NCI-H510A treated with DMSO at 0.1 percent for 48 hours (cell line): ENCODE measurements around the gene CYB5R2.

Experiments
- DNase-seq: peaks from one replicate; lab custom pipeline; 2025; lab: John Stamatoyannopoulos, UW

The CYB5R2 gene

DNA sequence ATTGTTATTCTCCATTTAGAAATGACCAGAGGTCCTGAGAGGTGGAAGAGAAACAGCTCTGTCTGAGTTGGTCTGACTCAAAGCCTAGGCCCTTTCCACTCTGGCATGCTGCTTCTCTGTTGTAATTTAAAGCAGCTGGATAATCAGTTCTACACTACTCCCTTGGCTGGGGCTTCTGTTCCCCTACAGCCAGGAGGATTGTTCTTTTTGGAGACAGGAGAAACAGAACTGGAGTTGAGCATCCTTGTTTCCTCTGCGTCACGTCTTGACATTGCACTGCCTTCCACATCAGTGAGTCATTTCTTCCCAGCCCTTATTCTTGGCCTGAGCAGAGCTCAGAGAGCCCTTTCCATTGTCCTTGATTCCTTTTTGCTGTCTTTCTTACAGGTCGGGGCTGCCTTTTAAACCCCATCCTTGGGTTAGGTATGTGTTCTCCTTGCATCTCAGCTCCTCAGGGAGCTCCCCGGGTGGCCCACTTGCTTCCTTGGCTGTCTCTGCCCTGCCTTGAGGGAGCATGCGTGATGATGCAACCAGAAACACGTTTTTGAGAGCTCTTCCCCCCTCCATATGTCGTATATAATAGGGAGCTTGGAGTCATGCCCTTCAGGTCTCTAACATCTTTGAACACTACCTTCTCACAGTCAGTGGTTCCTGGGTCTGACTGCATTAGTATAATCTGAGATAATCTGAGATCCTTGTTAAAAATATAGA lies 35.7 kb downstream of the CYB5R2 start:
- DNase-seq, result no peak

DNA sequence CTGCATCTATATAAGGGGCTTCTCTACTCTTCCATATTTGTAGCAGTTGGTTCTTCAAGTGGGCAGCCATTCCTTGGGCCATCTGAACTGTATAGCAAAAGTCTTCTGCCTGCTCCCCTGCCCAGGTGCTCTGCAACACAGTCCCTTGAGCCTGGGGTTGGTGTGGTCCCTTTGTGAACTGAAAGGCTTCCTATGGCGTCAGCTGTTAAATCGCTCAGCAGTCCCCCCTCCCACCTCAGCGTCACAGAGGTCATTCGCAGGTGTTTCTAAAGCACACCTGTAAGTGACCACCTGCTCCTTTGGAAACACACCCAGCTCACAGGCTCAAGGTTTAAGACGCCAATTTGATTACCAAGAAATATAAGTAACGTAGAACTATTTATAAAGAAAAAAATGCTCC lies 37.0 kb downstream of the CYB5R2 start:
- DNase-seq, result no peak

GRCh38 chr11:7635708-7636107 lies 37.6 kb downstream of the CYB5R2 start:
- DNase-seq, result no peak

GRCh38 chr11:7635137-7635536 lies 38.2 kb downstream of the CYB5R2 start:
- DNase-seq, result no peak

- no peak for DNase-seq
These were observed 41.1 kb downstream of the CYB5R2 start for GRCh38 chr11:7632211-7632610.

- DNase-seq, result no peak
These were observed 43.3 kb downstream of the CYB5R2 start for GRCh38 chr11:7630002-7630401.

DNA sequence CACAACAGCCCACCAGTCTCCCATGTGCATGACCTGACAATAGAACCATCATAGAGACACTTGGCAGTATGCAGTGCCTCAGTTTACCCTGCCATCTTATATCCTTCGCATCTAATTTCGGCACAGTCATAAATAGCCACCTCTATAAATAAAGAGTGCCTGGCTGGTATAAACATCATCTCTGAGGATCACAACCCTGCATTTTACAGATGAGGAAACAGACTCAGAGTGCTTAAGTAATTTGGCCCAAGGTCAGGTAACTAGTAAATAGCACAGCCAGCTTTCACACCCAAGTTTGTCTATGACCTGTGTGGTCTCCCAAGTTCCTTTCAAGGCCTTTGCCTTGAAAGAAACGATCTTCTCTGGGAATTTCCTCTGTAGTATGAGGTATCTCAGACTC lies 44.6 kb downstream of the CYB5R2 start:
- no peak for DNase-seq

DNA sequence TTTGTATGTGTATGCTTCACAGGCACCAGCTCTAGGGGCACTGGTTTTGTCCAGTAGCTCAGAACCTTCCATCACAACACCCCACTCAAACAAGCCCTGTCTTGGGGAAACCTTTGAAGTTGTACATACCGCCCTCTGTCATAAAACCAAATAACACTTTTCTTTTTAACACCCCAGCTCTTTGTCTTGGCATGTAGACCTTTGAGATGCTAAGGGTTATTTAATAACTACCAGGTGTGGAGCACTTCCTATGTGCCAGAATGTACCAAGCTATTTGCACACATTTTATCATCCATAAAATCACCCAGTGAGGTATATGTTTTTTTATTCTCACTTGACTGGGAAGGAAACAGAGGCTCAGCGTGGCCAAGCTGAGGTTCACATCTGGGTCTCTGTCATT lies 50.6 kb downstream of the CYB5R2 start:
- DNase-seq, result no peak

DNA sequence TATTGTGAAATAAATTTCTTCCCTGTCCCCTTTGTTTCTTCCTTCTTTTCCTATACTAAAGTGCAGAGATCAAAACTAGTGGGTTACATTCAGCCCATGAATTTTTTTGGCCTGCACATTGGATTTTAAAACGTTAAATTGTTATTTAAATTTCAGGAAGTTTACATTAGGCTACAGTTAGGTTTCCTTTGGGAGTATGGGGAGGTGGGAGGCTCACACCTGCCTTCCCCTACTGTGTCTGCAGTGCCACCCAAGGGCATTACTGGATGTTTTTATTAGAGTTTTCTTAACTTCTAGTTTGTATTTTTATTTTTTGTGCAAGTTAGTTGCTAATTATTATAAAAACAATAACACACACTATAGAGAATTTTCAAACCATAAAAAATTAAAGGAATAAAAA lies 51.7 kb downstream of the CYB5R2 start:
- no peak for DNase-seq

GRCh38 chr11:7621090-7621489 lies 52.2 kb downstream of the CYB5R2 start:
- DNase-seq, result no peak

- DNase-seq, result no peak
These were observed 54.0 kb downstream of the CYB5R2 start for GRCh38 chr11:7619322-7619721.

GRCh38 chr11:7617032-7617431 lies 56.3 kb downstream of the CYB5R2 start:
- no peak for DNase-seq
